NCI-H345 (cell line): Measurements from ENCODE around the gene SAG.

Source experiments
- DNase-seq: peaks from one replicate; lab custom pipeline; 2025; lab: John Stamatoyannopoulos, UW

Gene SAG

DNA sequence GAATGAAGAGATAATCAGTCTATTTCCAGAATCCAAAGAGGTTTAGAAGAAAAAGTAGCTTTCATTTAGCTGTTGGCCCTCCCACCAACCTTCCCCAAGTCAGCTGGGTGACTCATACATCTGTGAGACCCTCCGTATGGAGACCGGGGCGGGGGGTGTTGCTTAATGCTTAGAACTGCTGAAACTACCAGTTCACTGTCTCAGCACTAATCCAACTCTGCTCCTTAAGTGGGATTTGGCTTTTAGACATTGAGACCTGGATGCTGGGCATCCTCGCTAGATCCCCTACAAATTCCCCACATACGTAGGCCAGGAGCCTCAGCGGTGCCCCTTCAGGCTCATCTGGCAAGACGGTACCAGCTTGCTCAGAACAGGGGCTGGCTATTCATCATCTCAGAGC is at the start of gene SAG:
TSS of gene SAG (plus strand) at position 252 of the 400 bp plus-strand sequence. CDS start 1,374 bp downstream, outside the sequence.
- no peak for DNase-seq

DNA sequence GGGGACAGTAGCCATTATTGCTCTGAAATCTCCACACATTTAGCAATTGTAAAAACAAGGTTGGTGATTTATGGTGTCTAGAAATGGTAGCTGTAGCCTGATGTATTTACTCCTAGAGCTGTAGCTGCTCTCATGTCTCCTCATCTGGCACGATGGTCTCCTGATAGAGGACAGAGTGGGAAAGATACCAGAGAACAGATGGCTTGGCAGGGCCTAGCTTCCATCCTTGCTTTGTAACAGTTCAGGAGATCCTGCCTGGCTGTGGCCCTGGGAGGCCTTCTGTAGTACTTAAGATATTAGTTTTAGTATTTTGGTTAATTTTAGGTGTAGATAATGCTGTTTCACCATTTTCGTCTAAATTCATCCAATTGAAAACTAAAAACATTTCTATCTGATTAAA is 49.4 kb upstream of the SAG start:
- no peak for DNase-seq

DNA sequence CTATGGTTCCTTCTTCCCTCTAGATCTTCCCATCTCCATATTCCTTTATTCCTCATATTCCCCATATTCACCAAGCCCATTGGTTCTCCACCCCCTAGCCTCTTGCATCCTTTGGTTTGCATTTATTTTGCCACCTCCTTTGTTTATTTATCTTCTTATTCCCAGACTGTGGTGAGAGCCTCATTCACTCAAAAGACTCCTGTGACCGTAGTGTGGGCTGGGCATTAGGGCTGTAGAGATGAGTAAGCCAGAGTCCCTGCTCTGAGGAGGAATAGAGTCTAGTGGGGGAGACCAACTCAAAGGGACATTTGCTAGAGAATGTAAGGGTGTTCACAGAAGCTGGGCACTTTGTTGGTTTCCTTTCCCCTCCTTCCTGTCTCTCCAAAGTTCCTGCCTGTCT is 47.9 kb upstream of the SAG start:
- no peak for DNase-seq

DNA sequence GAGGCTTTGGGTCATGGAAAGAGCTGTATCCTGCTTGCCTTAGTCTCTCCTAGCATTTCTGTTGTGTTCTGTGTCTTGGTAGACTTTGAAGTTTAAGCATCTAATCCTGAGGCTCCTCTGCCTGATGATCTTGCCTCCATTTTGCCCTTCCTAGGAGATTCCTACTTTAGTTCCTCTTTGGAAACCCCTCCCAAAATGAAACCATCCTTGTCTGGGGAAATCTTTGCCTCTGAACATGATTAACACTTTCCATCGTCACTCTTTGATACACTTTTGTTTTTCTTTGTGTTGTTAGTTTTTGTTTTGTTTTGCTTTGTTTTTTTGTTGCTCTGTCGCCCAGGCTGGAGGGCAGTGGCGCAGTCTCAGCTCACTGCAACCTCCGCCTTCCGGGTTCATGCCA is 47.0 kb upstream of the SAG start:
- DNase-seq: no peak

DNA sequence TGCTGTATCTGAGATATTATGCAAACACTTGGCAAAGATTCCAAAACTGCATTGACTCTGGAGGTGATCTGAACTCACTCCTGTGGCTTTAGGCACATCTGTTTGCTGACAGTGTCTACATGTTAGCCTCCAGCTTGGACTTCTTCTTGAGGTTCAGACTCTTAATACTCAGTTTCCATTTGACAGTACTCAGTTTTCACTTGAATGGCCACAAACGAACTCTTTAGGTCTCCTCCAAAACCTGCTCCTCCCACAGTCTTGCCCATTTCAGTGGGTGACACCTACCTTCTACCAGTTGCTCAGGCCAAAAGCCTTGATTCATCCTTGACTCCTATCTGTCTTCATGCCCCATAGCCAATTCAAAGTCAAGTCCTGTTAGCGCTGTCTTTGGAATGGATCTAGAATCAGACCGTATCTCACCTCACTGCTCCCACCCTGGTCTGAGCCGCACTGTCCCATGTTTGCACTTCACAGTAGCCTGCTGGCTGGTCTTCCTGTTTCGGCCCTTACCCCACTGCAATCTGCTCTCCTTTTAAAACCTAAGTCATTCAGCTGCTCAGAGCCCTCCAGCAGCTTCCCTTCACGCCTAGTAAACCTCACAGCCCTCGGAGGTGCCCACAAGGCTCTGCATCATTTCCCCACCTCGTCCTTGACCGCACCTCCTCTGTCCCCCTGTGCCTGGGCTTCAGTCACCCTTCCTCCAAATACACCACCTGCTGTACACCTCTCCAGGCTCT is 45.6 kb upstream of the SAG start:
- no peak for DNase-seq

DNA sequence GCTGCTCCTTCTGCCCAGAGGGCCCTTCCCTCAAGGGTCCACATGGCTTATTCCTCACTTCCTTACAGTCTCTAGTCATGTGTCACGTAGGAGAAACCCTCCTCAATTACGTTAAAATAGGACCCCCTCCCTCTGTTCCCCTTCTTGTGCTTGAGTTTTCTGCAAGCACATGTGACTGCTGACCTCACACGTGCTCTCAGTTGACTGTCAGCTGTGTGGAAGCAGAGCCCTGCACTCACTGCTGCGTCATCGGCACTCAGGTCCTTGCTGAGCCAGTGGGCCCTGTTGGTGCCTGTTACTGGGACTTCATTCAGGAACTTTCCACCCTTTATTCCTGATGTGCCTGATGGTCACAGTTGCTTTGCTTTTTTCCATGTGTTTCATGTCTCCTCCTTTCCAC is 45.1 kb upstream of the SAG start:
- DNase-seq: no peak

DNA sequence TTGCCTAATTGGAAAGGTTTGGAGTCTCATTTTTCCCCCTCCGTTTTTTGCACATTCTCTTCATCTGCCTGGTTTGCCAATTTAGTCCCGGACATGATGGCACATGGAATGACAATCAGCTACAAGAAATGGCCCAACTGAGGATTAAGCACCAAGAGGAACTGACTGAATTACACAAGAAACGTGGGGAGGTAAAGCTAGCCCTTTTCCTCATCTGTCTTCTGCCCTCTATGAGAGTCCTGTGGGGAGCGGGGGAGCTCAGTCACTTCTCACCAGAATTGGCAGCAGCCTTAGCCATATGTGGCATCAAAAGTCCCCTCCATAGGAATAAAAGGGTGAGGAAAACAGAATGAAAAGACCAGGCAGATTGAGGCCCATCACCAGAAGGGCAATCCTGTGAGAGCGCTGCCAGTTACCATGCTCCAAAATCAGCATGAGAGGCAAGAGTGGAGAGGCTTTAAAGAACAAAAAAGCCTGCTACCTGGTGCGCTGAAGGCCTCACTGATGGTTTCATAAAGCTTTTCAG is 44.5 kb upstream of the SAG start:
- no peak for DNase-seq

DNA sequence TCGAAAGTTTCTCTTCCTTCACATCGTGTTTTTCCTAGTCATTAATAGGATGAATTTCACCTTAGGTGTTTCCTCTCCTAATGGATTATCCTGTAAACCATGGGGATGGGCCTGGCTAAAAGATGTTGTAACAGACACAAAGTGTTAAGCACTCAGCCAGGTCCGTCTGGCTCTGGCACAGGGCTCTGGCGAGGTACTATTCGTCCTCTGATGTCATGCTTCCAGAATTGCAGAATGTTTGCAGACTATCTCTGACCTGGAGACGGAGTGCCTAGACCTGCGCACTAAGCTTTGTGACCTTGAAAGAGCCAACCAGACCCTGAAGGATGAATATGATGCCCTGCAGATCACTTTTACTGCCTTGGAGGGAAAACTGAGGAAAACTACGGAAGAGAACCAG is 42.9 kb upstream of the SAG start:
- no peak for DNase-seq

DNA sequence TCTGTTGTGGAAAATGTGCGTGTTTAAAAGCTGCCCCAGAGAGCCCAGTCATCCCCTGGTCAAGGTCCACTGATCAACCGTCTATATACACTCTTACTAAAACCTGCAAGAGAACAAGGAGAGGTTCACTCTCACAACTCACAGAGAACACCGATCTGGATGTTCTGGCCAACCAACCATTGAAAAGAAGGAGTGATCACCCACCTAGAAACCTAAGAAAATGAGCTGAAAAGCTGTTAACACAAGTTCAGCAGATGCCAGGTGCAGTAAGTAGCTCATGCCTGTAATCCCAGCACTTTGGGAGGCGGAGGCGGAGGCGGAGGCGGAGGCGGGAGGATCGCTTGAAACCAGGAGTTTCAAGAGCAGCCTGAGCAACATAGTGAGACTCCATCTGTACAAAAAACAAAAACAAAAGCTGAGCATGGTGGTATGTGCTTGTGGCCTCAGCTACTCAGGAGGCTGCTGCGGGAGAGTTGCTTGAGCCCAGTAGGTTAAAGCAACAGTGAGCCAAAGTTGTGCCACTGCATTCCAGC is 41.7 kb upstream of the SAG start:
- no peak for DNase-seq

DNA sequence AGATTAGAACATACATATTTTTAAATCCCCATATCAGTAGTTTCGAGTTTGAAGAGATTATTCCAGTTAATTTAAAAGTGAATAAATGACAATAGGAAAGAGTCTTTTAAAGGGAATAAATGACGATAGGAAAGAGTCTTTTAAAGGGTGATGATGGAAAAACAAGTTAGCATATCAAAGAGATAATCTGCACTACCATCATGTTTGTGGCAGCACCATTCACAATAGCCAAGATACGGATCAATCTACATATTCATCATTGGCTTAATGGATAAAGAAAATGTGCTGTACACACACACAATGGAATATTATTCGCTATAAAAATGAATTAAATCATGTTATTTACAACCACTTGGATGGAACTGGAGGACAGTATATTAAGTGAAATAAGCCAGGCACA is 41.1 kb upstream of the SAG start:
- no peak for DNase-seq

DNA sequence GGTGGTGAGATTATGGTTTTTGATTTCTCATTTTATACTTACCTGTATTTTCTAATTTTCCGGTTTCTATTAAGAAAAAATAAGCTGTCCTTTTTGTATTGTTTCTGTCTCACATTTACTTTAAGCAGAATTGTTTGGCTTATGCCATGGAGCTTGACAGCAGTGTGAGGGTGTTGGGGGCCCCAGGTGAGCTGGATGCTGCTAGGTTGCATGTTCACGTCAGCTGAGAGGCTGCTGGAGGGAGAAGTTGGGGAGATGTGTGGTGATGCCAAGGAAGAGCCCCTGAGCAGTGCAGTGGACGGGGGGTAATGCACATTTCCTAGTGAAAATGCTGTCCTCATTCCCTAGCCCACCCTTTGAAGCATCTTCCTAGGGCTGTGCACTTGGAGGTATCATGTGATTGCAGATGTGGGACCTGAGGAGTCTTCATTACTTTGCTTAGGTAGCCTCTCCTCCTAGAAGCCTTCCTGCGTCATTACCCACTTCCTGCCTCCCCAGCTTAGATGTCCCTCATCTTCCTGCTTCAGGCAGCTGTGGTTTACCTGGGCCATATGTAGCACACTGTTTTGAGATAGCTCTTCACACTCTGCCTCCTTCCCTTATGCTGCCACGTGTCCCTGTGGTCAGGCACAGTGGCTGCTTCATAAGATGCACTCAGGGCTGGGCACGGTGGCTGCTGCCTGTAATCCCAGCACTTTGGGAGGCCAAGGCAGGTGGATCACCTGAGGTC is 39.9 kb upstream of the SAG start:
- no peak for DNase-seq

DNA sequence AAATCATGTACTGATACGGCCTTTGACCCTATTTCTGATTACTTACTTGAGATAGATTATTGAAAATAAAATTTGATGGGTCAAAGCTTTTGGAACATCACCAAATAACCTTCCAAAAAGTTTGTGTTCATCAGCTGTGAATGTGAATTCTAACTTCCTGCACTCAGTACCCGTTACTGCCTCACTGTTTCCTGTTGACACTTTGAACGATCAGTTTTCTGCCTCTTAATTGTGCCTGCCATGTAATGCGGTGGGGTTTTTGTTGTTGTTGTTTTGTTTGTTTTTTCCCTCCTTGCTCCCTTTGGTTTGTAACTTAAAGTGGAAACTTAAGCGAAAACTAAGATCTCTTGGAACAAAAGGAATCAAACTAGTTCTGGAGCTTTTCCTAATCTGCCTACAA is 37.2 kb upstream of the SAG start:
- DNase-seq: no peak

DNA sequence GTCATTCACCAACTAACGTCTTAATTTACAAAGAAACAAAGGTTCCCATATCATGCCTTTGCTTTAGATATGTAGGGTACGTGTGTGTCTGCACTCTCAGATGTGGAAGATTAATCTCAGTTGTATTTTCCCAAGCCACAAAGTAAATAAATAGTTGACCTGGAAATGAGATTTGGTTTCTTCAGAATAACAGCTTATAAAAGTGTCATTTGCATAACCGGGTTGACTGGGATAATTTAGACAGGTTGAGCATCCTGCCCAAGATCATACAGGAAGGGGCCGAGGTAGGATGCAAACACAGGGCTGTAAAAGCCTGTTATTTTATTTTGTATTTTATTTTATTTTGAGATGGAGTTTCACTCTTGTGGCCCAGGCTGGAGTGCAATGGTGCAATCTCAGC is 36.7 kb upstream of the SAG start:
- DNase-seq: no peak

DNA sequence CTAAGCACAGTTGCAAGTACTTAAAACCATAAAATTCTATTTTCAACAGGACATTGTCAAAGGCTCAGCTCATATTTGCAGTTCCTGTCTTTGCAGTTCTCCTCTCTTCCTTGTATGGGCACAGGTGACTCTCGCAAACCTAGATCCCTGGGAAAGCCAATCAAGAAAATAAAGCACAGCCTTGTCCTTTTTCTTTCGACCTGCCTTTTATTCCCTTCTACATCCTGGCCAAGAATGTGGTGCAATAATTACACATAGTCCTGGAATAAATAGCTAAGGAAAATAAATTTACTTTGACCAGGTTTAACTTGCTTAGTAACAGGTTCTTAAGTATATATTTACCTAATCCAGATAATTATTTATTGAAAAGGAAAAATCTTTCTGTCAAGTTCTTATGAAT is 35.9 kb upstream of the SAG start:
- DNase-seq: no peak

DNA sequence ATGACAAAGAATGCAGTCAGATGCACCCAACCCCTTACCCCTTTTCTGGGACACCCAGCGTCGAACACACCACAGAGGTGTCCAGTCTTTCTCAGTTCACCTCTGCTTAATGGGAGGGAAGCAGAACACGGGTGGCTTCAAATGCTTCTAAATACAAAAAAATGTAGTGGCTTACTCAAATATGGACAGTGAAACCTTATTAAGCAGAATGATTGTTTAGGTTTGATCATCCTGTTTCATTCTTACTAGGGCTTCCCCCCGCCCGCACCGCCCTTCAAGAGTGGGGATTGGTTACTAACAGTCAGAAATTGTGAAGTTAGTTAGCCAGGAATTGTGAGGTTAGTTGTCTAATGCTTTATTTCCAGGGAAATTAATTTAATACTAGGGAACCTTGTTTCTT is 34.5 kb upstream of the SAG start:
- no peak for DNase-seq

DNA sequence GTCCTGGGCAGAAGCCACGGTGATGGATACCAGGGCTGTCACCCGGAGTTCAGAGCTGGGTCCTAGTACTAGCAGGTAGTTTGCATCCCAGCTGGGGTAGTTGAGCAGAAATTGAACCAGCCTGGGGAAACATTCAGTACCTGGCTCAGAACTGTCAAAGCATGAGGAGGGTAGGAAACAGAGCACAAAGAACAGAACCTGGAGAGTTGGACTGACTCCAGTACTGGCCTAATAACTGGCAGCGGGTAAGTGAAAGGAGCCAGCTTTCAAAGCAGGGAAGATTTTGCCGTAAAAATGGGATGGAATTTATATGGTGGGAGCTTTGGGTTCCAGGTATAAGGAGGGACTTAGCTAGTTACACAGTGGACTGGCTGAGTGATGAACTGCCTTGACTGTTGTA is 32.4 kb upstream of the SAG start:
- no peak for DNase-seq

DNA sequence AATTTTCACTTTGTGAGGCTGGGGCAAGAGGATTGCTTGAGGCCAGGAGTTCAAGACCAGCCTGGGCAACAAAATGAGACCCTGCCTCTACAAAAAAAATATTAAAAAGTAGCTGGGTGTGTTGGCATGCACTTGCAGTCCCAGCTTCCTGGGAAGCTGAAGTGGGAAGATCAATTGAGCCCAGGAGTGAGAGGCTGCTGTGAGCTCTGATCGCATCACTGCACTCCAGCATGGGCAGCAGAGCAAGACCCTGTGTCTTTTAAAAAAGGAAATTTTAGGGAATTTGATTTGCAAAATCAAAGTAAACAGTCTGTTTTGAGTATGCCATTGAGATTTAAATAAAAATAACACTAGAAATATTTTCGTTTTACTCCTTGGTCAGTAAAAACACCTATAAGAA is 28.7 kb upstream of the SAG start:
- no peak for DNase-seq

DNA sequence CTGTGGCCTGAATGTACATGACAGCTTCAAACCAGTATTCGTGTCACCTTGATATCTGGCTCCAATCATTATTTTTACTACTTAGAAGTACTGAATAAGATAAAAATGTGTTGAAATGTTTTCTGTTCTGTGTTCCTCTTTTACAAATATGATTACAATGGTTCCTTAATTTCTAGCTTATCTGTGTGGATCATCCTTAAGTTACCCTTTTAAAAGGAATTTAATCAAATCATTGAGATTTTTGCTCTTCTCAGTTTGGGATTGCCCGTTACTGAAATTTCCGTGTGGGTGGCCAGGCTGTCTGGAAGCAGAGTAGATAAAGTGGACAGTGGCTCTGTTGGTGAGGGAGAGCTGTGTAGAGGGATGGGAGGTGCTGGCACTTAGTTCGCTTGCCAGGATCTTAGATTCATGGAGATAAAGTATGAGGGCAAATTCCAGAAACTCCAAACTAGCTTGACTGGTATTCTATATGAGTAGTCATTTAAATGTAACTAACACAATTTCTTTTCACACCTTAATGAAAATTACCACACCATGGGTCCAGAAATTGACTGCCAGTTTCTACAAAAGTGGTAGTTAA is 27.4 kb upstream of the SAG start:
- no peak for DNase-seq

DNA sequence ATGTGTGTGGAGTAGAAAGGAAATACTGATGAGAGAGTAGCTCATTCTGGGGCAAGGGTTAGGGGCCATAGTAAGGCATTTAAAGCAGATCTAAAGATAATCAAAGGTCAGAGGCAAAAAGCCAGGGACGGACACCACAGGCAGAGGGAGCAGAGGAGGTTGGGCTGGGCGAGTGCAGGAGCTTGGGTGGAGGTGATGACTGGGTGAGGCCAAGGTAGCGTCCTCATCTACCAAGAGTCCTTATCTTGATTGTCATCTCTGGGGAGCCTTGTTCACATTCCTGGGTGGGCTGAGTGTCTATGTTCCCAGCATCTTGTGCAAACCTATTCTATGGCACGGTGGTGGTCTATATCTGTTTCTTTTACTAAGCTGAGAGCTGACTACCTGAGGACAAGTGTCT is 26.1 kb upstream of the SAG start:
- DNase-seq: no peak

DNA sequence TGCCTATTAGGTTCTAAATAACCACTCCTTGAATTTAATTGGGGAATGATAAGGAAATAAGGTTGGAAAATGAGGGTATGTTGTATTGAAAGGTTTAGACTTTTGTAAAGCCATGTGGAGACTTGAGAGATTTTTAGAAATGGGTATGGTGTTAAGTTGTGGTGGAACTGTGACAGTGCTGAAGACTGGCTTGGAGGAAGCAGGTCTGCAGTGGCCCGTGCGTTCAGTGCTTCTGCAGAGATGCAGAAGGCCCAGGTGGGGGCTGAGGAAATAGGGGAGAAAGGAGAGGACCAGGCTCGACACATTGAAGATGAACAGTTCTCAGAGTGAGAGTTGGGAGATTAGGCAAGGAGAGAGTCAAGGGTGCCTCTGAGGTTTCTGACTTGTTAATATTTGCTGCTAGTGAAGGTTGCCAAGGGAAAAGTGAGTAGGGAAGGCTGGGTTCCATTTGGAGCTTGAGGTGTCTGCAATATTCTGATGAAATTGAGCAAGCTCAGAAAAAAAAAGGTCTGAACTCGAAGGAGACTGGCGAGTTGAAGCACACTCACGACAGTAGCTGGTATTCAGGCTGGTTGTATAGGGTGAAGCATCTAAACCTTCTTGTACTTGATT is 25.5 kb upstream of the SAG start:
- DNase-seq: no peak

DNA sequence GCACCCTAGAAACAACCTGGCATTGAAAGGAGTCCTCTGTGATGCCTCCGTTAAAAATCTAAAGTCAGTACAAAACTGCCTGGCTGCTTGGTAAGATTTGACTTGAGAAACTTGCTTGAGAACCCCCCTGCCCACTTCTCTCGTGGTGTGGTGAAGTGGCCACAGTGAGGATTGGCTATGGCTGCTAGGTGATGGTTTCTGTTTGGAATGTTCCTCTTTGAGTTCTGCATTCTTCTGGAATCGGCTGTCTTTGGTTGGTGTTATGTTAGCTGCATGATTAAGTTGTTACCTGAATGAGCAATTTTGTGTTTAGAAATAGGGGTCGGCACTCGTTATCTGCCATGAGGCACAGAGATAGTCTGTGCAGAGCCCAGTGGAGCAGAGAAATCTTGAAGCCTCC is 21.7 kb upstream of the SAG start:
- DNase-seq: no peak

DNA sequence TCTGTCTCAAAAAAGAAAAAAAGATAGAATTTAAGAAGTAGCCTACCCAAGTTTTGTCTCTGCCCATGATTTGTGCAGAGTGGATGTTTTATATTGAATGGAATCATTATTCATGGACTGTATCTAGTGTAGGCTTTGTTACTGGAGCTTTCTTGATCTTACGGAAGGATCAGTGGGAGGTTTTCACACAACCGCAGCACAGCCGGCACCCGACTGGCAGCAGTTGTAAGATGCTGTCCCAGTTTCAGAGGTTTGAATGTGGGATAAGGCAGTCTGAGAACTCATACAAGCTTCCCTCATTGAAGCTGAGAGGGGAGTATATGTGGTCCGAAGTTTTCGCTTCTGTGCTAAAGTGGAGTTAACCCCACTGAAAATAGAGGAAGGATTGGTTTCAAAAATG is 19.7 kb upstream of the SAG start:
- DNase-seq: no peak

DNA sequence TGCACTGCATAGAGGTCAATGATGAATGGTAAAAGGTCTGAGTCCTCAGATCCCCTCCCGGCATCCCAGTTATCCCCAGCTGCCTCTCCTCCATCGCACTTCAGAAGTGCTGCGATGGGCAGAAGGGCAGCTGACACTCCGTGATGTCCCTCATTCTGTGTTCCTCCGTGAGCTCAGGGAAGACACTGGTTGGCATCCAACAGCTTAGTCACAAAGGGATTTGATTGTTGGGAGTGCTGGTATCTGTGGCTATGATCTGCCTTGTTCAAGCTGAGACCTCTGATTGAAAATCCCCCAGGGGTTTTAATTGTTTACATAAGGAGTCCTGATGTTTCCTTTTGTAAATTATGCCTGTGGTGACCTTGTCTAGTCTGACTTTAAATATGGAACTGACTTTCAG is 19.0 kb upstream of the SAG start:
- DNase-seq: peak; percentile 69
